GM13977 (cell line): ENCODE results near the gene CHSY1.
"Not testable (repeated sequence)": the region's sequence is repeated elsewhere in the genome, so short reads cannot be mapped to it uniquely, and the experiment has no call there.

ENCODE experiments used
- DNase-seq: peaks from one replicate; pipeline ENCODE4 v3.0.0; 2012; ENCODE audit warnings: low spot score
- CTCF ChIP-seq: IDR thresholded peaks from 2 replicates; pipeline ENCODE4 v1.5.1; 2012; ENCODE audit warnings: mild to moderate bottlenecking, control low read depth; ENCODE audit not compliant: insufficient read depth; ENCODE audit errors: extremely low read depth, missing control alignments
- in situ Hi-C: fragments of 300-500 bp; cut with MboI; formaldehyde crosslinking; loops from one replicate; pipeline ENCODE4 v1.12.0; 2022; ENCODE audit warnings: low sequenced_read_pairs, low pct_unique_long_range_greater_than_20kb, mixed read lengths, inconsistent platforms; ENCODE audit not compliant: unreplicated experiment

The CHSY1 gene

GRCh38 chr15:101127506-101128076 is 124.3 kb downstream of the CHSY1 start:
- DNase-seq: peak; percentile 72
- in situ Hi-C loops: no loop called here
- no peak for TF ChIP-seq CTCF

- in situ Hi-C loops: no loop called here
- no peak for TF ChIP-seq CTCF
- DNase-seq: no peak
These were observed 125.0 kb downstream of the CHSY1 start for GRCh38 chr15:101126618-101127505.

GRCh38 chr15:101125881-101126428 is 125.9 kb downstream of the CHSY1 start:
- in situ Hi-C loops, DNase-seq: not testable (repeated sequence)
